ENCODE measurements around the gene HLA-C. TPM values are rescaled to one million over a fixed set of nuclear protein-coding genes. Genes with fewer than 3 reads are reported as not detected.

HLA-C gene
- total and polyA plus RNA-seq, 2 donors (not counting 3 experiments of a cell fraction or from before 2014, with no cell fraction given), result 109 to 287 TPM

- Histone ChIP-seq H3K4me3 (replicated peaks in 1 of 3; ENCODE audit: insufficient read depth in 1 of 3, low read depth in 1 of 3, low read length in 3 of 3) (no peak overlapping the region), H3K9me1 (replicated peaks; ENCODE audit: control insufficient read depth, extremely low read depth, insufficient read depth, low read length) (no peaks in the 10 kb centered on the region), H3K9me3 (replicated peaks; ENCODE audit: control insufficient read depth, insufficient read depth, low read length) (no peaks in the 10 kb centered on the region), H3K4me1 (ENCODE audit: control insufficient read depth, extremely low read depth, insufficient read depth, low read length) (no peaks in the 10 kb centered on the region), H2AFZ (ENCODE audit: low read depth, low read length) (no peak overlapping the region), H3K9ac (replicated peaks; ENCODE audit: extremely low read depth, insufficient read depth, low read length) (no peak overlapping the region), H3K4me2 (ENCODE audit: insufficient read depth, low read length) (no peak overlapping the region), H3K79me2 (ENCODE audit: control insufficient read depth, insufficient read depth, low read length) (no peaks in the 10 kb centered on the region), H3K27ac (ENCODE audit: insufficient read depth, low read depth, low read length) (no peak overlapping the region), H3K36me3 (ENCODE audit: control insufficient read depth in 2 of 2, extremely low read depth in 1 of 2, insufficient read depth in 2 of 2, low read length in 2 of 2) (no peaks in the 10 kb centered on the region), H3K27me3 (ENCODE audit: control insufficient read depth in 2 of 2, insufficient read depth in 2 of 2, low read length in 2 of 2) (peaks cover 9 to 31% of the 10 kb centered on the region in 2 experiments), H4K20me1 (replicated peaks; ENCODE audit: control insufficient read depth, extremely low read depth, insufficient read depth, low read length) (no peaks in the 10 kb centered on the region)
- FAIRE-seq, result no peak
- dilution Hi-C loops (cut with MboI; ENCODE audit: extremely low pct_ligation_motif_present, low sequenced_read_pairs) (no loop called here), intact Hi-C loops (cut with micrococcal nuclease) (no loop called here)
- ChIA-PET POLR2A (no interaction called here), CTCF (interaction anchor here (0.9 to 1.5 kb wide), 3 partner anchors 10 to 73 kb away, joined by 3 to 9 read pairs (median 4); no protein-coding TSS in a partner anchor)
- TF ChIP-seq FOS (IDR thresholded peaks at IDR 0.05; ENCODE audit: borderline replicate concordance, insufficient read depth, low read length) (no peak), CTCF (IDR thresholded peaks at IDR 0.05; ENCODE audit: extremely low read depth in 1 of 2, insufficient read depth in 1 of 2, low read depth in 1 of 2, low read length in 2 of 2) (no peak), EZH2 (IDR thresholded peaks at IDR 0.05; ENCODE audit: borderline replicate concordance, low read depth, low read length, severe bottlenecking) (no peak), JUN (IDR thresholded peaks at IDR 0.05; ENCODE audit: borderline replicate concordance, insufficient read depth, insufficient read length, low read depth) (no peak), POLR2AphosphoS5 (IDR thresholded peaks at IDR 0.05; ENCODE audit: insufficient read depth, low read depth, low read length) (no peak), MYC (IDR thresholded peaks at IDR 0.05; ENCODE audit: low read depth, low read length) (no peak), MAX (IDR thresholded peaks at IDR 0.05; ENCODE audit: insufficient read depth, insufficient read length) (no peak), POLR2A (IDR thresholded peaks at IDR 0.05; ENCODE audit: low read depth, low read length) (no peak), GATA2 (IDR thresholded peaks at IDR 0.05; ENCODE audit: insufficient read depth, insufficient read length, low read depth, low read length) (no peak)
- DNase-seq (ENCODE audit: low read depth, low spot score), result no peak
- BruUV-seq (replicated peaks), result no TSS peak
Observed at GRCh38 chr6:31294056-31294455, 22.2 kb upstream of the HLA-C start.

Data from endothelial cell of umbilical vein (primary cell).